ENCODE results near the gene ABCA4. TPM values are rescaled to one million over a fixed set of nuclear protein-coding genes. Genes with fewer than 3 reads are reported as not detected.
"Not testable (repeated sequence)": the region's sequence is repeated elsewhere in the genome, so short reads cannot be mapped to it uniquely, and the experiment has no call there.

Gene ABCA4
- total RNA-seq, 1 donor from 2014 or later: 3.2 TPM

DNA sequence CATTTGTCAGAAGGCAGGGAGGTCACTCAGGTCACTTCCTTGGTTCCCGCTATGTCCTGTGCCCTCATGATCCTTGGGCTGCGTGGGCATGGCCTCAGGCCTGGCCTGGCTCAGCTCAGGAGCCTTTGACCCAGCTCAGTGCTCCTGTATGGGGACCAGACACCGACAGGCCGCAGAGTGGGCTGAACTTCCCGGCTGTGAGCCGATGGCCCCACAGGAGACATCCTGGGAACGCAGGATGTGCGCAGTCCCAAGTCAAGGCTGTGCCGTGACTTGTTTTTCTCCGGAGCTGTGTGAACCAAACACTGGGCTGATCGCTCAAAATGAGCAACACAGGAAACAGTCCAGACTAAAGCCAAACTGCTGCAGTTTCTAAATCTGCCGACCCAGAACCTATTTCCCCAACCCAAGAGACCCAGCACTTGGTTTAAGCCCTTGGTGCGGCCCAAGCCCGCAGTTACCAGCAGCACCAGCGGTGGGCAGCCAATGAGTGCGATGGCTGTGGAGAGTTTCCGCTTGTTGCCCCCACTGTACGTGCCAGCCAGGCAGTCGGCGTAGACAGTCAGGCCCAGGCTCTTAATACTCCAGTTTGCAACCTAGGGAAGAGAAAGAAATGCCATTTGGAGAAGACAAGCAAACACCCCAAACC, 119.4 kb downstream of the ABCA4 start:
- TF ChIP-seq, protein P1, sequence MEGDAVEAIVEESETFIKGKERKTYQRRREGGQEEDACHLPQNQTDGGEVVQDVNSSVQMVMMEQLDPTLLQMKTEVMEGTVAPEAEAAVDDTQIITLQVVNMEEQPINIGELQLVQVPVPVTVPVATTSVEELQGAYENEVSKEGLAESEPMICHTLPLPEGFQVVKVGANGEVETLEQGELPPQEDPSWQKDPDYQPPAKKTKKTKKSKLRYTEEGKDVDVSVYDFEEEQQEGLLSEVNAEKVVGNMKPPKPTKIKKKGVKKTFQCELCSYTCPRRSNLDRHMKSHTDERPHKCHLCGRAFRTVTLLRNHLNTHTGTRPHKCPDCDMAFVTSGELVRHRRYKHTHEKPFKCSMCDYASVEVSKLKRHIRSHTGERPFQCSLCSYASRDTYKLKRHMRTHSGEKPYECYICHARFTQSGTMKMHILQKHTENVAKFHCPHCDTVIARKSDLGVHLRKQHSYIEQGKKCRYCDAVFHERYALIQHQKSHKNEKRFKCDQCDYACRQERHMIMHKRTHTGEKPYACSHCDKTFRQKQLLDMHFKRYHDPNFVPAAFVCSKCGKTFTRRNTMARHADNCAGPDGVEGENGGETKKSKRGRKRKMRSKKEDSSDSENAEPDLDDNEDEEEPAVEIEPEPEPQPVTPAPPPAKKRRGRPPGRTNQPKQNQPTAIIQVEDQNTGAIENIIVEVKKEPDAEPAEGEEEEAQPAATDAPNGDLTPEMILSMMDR (conservative IDR thresholded peaks at IDR 0.05): no peak
- no peaks in the 10 kb centered on the region for H3K27me3 Mint-ChIP-seq
- peak; percentile 60 for DNase-seq (ENCODE audit: extremely low spot score, unreplicated experiment)
- no peaks in the 10 kb centered on the region for H3K36me3 Mint-ChIP-seq
- no peaks in the 10 kb centered on the region for H3K4me1 Mint-ChIP-seq (ENCODE audit: unreplicated experiment)
- H3K9me3 Mint-ChIP-seq: no peaks in the 10 kb centered on the region
- no peak overlapping the region for H3K27ac Mint-ChIP-seq
- no peak overlapping the region for H3K4me3 Mint-ChIP-seq

- Mint-ChIP-seq H3K36me3 (no peaks in the 10 kb centered on the region), H3K27ac (no peak overlapping the region), H3K4me3 (no peak overlapping the region), H3K9me3 (no peaks in the 10 kb centered on the region), H3K4me1 (ENCODE audit: unreplicated experiment) (no peaks in the 10 kb centered on the region), H3K27me3 (no peaks in the 10 kb centered on the region)
- TF ChIP-seq, protein P1 (conservative IDR thresholded peaks at IDR 0.05): no peak
- peak; percentile 49 for DNase-seq (ENCODE audit: extremely low spot score, unreplicated experiment)
Observed at GRCh38 chr1:94000510-94001282, 120.3 kb downstream of the ABCA4 start.

DNA sequence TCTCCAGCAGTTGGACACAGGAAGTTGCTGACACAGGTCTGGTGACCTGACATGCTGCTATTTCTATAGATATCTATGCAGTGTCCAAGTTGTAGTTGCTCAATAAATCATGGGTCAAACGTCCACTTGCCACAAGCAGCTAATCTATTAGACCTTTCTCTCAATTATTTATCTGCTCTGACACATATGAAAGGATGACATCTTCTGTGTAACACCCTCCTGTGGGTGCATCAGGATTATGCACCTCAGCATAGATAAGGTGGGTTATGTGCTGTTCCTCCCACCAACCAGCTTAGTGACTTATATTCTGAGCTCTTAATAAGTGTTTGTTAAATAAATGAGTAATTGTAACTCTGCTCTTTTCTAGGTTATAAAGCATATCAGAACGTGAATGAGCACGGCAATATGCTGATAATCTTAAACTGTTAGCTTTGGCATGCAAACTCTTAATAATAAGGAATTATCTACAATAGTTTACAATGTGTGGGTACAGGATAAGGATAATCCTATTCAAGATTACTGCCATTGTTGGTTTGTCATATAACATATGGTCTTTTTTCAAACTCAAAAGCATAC, 121.0 kb downstream of the ABCA4 start:
- no peaks in the 10 kb centered on the region for H3K27me3 Mint-ChIP-seq
- H3K36me3 Mint-ChIP-seq: no peaks in the 10 kb centered on the region
- peak; percentile 11 for DNase-seq (ENCODE audit: extremely low spot score, unreplicated experiment)
- H3K4me1 Mint-ChIP-seq (ENCODE audit: unreplicated experiment): no peaks in the 10 kb centered on the region
- H3K9me3 Mint-ChIP-seq: no peaks in the 10 kb centered on the region
- TF ChIP-seq, protein P1 (conservative IDR thresholded peaks at IDR 0.05): no peak
- no peak overlapping the region for H3K27ac Mint-ChIP-seq
- H3K4me3 Mint-ChIP-seq: no peak overlapping the region

DNA sequence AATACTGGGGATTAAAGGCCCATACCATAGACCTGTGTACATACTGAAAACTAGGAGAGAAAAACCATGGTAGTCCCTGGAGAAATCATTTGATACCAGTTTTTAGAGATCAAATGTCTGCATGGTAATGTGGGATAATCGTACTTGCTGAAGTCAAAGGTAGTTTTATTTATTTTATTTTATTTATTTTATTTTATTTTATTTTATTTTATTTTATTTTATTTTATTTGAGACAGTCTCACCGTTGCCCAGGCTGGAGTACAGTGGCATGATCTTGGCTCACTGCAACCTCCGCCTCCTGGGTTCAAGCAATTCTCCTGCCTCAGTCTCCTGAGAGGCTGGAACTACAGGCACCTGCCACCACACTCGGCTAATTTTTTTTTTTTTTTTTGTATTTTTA, 122.4 kb downstream of the ABCA4 start:
- not testable (repeated sequence) for H3K27ac Mint-ChIP-seq; H3K27me3 Mint-ChIP-seq; H3K36me3 Mint-ChIP-seq; H3K4me3 Mint-ChIP-seq; H3K9me3 Mint-ChIP-seq; H3K4me1 Mint-ChIP-seq (ENCODE audit: unreplicated experiment)
- peak; percentile 11 for DNase-seq (ENCODE audit: extremely low spot score, unreplicated experiment)

DNA sequence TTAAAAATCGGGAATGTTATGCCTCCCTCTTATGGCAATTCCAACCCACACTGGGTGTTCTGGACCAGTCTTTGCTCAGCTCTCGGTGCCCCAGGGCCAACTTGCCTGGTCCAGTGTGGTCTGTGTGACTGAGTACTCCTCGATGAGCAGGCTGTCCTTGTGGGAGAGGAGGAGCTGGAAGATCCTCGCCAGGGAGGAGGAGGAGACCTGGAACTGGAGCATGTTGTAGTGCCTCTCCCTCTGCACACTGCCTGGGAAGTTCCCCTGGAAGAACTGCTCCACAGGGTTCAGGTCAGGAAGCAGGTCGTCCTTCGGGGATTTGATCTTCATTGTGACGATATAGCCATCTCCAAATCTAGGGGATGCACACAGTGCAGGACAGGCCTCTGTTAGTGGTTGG, 123.2 kb downstream of the ABCA4 start:
- H3K36me3 Mint-ChIP-seq: no peaks in the 10 kb centered on the region
- no peaks in the 10 kb centered on the region for H3K27me3 Mint-ChIP-seq
- no peak for DNase-seq (ENCODE audit: extremely low spot score, unreplicated experiment)
- H3K4me1 Mint-ChIP-seq (ENCODE audit: unreplicated experiment): peaks cover 8% of the 10 kb centered on the region
- no peaks in the 10 kb centered on the region for H3K9me3 Mint-ChIP-seq
- no peak overlapping the region for H3K4me3 Mint-ChIP-seq
- TF ChIP-seq, protein P1 (conservative IDR thresholded peaks at IDR 0.05): no peak
- no peak overlapping the region for H3K27ac Mint-ChIP-seq
